Femur (tissue), 1 donor: Measurements from ENCODE around the gene FAM13A.

ENCODE experiments used
- DNase-seq: peaks from one replicate; pipeline ENCODE4 v3.0.0-alpha.2; 2017

The FAM13A gene

GRCh38 chr4:88761342-88761741, 295.6 kb downstream of the FAM13A start:
- DNase-seq, result no peak

- DNase-seq, result no peak
These were observed 297.1 kb downstream of the FAM13A start for GRCh38 chr4:88759895-88760290.

GRCh38 chr4:88759039-88759894, 297.7 kb downstream of the FAM13A start:
- peak; percentile 41 for DNase-seq

- no peak for DNase-seq
These were observed 298.7 kb downstream of the FAM13A start for GRCh38 chr4:88758264-88758663.

- DNase-seq, result no peak
These were observed 299.2 kb downstream of the FAM13A start for GRCh38 chr4:88757776-88758175.

GRCh38 chr4:88757067-88757466, 299.9 kb downstream of the FAM13A start:
- no peak for DNase-seq

GRCh38 chr4:88756149-88756548, 300.8 kb downstream of the FAM13A start:
- no peak for DNase-seq

GRCh38 chr4:88755454-88755853, 301.5 kb downstream of the FAM13A start:
- no peak for DNase-seq

GRCh38 chr4:88754796-88755195, 302.2 kb downstream of the FAM13A start:
- DNase-seq, result no peak

- DNase-seq, result no peak
These were observed 303.1 kb downstream of the FAM13A start for GRCh38 chr4:88753658-88754571.

GRCh38 chr4:88752754-88753153, 304.2 kb downstream of the FAM13A start:
- DNase-seq, result no peak

GRCh38 chr4:88752076-88752463, 304.9 kb downstream of the FAM13A start:
- DNase-seq, result no peak

- no peak for DNase-seq
These were observed 305.5 kb downstream of the FAM13A start for GRCh38 chr4:88751258-88752075.

GRCh38 chr4:88750369-88750768, 306.6 kb downstream of the FAM13A start:
- DNase-seq, result no peak

GRCh38 chr4:88747351-88747750, 309.6 kb downstream of the FAM13A start:
- no peak for DNase-seq

- DNase-seq, result no peak
These were observed 310.8 kb downstream of the FAM13A start for GRCh38 chr4:88746206-88746605.

GRCh38 chr4:88745581-88746163, 311.3 kb downstream of the FAM13A start:
- DNase-seq, result no peak

GRCh38 chr4:88745175-88745574, 311.8 kb downstream of the FAM13A start:
- DNase-seq, result no peak

- DNase-seq, result no peak
These were observed 312.4 kb downstream of the FAM13A start for GRCh38 chr4:88744609-88745008.

- no peak for DNase-seq
These were observed 313.3 kb downstream of the FAM13A start for GRCh38 chr4:88743696-88744095.

- no peak for DNase-seq
These were observed 314.4 kb downstream of the FAM13A start for GRCh38 chr4:88742561-88742960.

GRCh38 chr4:88738180-88738579, 318.8 kb downstream of the FAM13A start:
- peak; percentile 57 for DNase-seq
